GM12878 (cell line): ENCODE data around the gene DMD.

Experiments used
- IKZF1 ChIP-seq: fragments of 450-650 bp; conservative IDR thresholded peaks from 2 replicates; pipeline ENCODE4 v1.6.1; 2017; ENCODE audit warnings: antibody characterized with exemption, mild to moderate bottlenecking
- LARP7 ChIP-seq: fragments of 450-650 bp; IDR thresholded peaks from 2 replicates; pipeline ENCODE4 v1.6.1; 2017; ENCODE audit warnings: mild to moderate bottlenecking
- POLR2AphosphoS5 ChIP-seq: IDR thresholded peaks from 2 replicates; pipeline ENCODE4 v1.6.1; 2011; ENCODE audit warnings: mild to moderate bottlenecking, low read length, inconsistent platforms
- RFX5 ChIP-seq: IDR thresholded peaks from 2 replicates; pipeline ENCODE4 v1.6.1; 2011; ENCODE audit warnings: low read depth, low read length, improper control_type of control experiment
- RUNX3 ChIP-seq: IDR thresholded peaks from 2 replicates; pipeline ENCODE4 v1.6.1; 2012; ENCODE audit warnings: low read length, inconsistent platforms
- SP1 ChIP-seq: IDR thresholded peaks from one replicate; pipeline ENCODE4 v1.6.1; 2011; ENCODE audit warnings: low read depth, low read length
- USF1 ChIP-seq: IDR thresholded peaks from 2 replicates; pipeline ENCODE4 v1.6.1; 2011; ENCODE audit warnings: borderline replicate concordance, low read depth, mild to moderate bottlenecking, moderate library complexity, mixed read lengths, low read length; ENCODE audit not compliant: insufficient read depth; ENCODE audit errors: extremely low read length
- YBX1 ChIP-seq: fragments of 450-650 bp; IDR thresholded peaks from 2 replicates; pipeline ENCODE4 v1.6.1; 2016; ENCODE audit warnings: antibody characterized with exemption
- TF ChIP-seq, protein P1 (sequence below): IDR thresholded peaks from 2 replicates; pipeline ENCODE4 v1.6.1; 2012; ENCODE audit warnings: low read depth, low read length, improper control_type of control experiment

DNA sequence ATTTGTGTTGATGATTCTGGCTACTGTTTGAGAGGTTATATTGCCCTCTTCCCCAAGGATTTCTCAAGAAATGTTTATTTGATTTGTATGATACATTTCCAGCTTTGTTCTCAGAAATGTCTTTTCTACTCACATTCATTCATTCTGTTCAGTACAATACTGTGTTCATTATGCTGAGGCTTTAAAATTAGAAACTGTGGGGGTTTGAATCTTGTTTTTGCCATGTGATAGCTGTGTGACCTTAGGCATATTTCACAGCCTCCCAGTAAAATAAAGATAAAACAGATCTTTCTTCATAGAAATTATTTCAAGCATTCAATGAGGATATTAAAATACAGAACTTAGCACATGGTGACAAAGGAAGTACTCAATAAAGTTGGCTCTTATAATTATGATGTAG lies 123.9 kb downstream of the DMD start:
- TF ChIP-seq, protein P1, sequence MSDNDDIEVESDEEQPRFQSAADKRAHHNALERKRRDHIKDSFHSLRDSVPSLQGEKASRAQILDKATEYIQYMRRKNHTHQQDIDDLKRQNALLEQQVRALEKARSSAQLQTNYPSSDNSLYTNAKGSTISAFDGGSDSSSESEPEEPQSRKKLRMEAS, result no peak
- TF ChIP-seq SP1 (no peak), RUNX3 (no peak), POLR2AphosphoS5 (no peak), USF1 (no peak), YBX1 (no peak), RFX5 (no peak), IKZF1 (no peak), LARP7 (no peak)
